GM12892 (cell line): ENCODE results near the gene DHX16.

Experiments
- DNase-seq: peaks from one replicate; pipeline ENCODE4 v3.0.0; 2011; ENCODE audit not compliant: insufficient read length
- FAIRE-seq: peaks from 2 replicates; lab custom pipeline; 2011; peaks lifted over from hg19 to GRCh38; lab: Jason Lieb, UNC
- POLR2A ChIP-seq: IDR thresholded peaks from 2 replicates; pipeline ENCODE4 v1.6.1; 2011; ENCODE audit warnings: low read depth, low read length, control low read depth
- POLR2AphosphoS5 ChIP-seq: IDR thresholded peaks from 2 replicates; pipeline ENCODE4 v1.6.1; 2011; ENCODE audit warnings: low read depth, low read length, control low read depth
- TAF1 ChIP-seq: IDR thresholded peaks from 2 replicates; pipeline ENCODE4 v1.6.1; 2011; ENCODE audit warnings: low read depth, mild to moderate bottlenecking, control low read depth, low read length, borderline replicate concordance

Gene DHX16

GRCh38 chr6:30684386-30685156 is 11.8 kb upstream of the DHX16 start:
- DNase-seq (no peak), FAIRE-seq (no peak)
- no peak for TF ChIP-seq TAF1
- no peak; the same call in 1 of the 2 replicates for TF ChIP-seq POLR2A
- 0 out of 2 replicates have a peak, but pooled peaks have one; percentile 23 for TF ChIP-seq POLR2AphosphoS5

- no peak for TF ChIP-seq POLR2A
- no peak for TF ChIP-seq TAF1
- no peak for TF ChIP-seq POLR2AphosphoS5
- DNase-seq (no peak), FAIRE-seq (no peak)
Measured at GRCh38 chr6:30683980-30684338, 11.2 kb upstream of the DHX16 start.

- FAIRE-seq (no peak), DNase-seq (no peak)
- no peak for TF ChIP-seq POLR2A
- no peak for TF ChIP-seq TAF1
- TF ChIP-seq POLR2AphosphoS5, result no peak
Measured at GRCh38 chr6:30683183-30683979, 10.6 kb upstream of the DHX16 start.

- TF ChIP-seq POLR2AphosphoS5 (peak; percentile 75), TAF1 (peak; percentile 42; the same call in 1 of the 2 replicates), POLR2A (peak; percentile 68)
- FAIRE-seq (peak; percentile 88), DNase-seq (peak; percentile 87)
Measured at GRCh38 chr6:30682143-30683117, 9.6 kb upstream of the DHX16 start.

GRCh38 chr6:30681766-30682142 is 8.9 kb upstream of the DHX16 start:
- TF ChIP-seq POLR2A (no peak), TAF1 (no peak), POLR2AphosphoS5 (no peak)
- no peak for DNase-seq
- no peak for FAIRE-seq

- FAIRE-seq (no peak), DNase-seq (no peak)
- TF ChIP-seq POLR2AphosphoS5 (no peak), TAF1 (no peak), POLR2A (no peak)
Measured at GRCh38 chr6:30679765-30680535, 7.1 kb upstream of the DHX16 start.

- TF ChIP-seq POLR2AphosphoS5 (no peak), POLR2A (no peak), TAF1 (no peak)
- DNase-seq (peak; percentile 81), FAIRE-seq (peak; percentile 87)
Measured at GRCh38 chr6:30678964-30679726, 6.3 kb upstream of the DHX16 start.

GRCh38 chr6:30676660-30677285 is 4.0 kb upstream of the DHX16 start:
- no peak for TF ChIP-seq POLR2A
- TF ChIP-seq TAF1, result no peak
- TF ChIP-seq POLR2AphosphoS5, result no peak
- no peak for FAIRE-seq
- DNase-seq, result no peak
